Tibial nerve (tissue), 3 donors: ENCODE measurements around the gene SMAD1.

Source experiments
- POLR2A ChIP-seq, 2 donors: fragments of 450-650 bp; IDR thresholded peaks; one replicate each; pipeline ENCODE4 v1.6.1; 2017; ENCODE audit warnings: antibody characterized with exemption in 2 of 2, mild to moderate bottlenecking in 2 of 2, moderate library complexity in 2 of 2
- TF ChIP-seq, protein P1 (sequence below), 5 experiments: fragments of 200-600 bp in 3 of 5; fragments of 450-650 bp in 2 of 5; sonication (generic) in 3 of 5; IDR thresholded peaks; one replicate each; pipeline ENCODE4 v1.5.1; 2016 to 2019; ENCODE audit warnings: antibody characterized with exemption in 5 of 5, mild to moderate bottlenecking in 3 of 5, moderate library complexity in 2 of 5

DNA sequence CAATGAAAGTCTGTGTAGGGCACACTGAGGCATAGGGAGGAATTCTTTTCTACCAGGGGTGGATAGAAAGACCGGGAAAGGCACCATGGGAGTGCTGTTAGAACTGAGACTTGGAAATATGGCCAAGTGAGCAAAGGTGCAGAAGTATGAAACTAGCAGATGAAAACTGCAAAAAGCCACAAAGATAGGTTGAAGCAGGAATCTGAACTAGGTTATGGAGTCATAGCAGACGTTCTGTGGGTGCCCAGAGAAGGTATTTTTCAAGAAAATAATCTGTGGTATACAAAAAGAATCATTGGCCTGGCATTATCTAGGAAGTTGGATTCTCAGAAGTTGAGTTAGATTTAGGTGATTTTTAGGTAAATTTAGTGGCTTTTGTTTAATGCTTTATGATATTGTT is 48.5 kb downstream of the SMAD1 start:
- TF ChIP-seq, protein P1, sequence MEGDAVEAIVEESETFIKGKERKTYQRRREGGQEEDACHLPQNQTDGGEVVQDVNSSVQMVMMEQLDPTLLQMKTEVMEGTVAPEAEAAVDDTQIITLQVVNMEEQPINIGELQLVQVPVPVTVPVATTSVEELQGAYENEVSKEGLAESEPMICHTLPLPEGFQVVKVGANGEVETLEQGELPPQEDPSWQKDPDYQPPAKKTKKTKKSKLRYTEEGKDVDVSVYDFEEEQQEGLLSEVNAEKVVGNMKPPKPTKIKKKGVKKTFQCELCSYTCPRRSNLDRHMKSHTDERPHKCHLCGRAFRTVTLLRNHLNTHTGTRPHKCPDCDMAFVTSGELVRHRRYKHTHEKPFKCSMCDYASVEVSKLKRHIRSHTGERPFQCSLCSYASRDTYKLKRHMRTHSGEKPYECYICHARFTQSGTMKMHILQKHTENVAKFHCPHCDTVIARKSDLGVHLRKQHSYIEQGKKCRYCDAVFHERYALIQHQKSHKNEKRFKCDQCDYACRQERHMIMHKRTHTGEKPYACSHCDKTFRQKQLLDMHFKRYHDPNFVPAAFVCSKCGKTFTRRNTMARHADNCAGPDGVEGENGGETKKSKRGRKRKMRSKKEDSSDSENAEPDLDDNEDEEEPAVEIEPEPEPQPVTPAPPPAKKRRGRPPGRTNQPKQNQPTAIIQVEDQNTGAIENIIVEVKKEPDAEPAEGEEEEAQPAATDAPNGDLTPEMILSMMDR (IDR thresholded peaks at IDR 0.05) = no peak
- no peak for TF ChIP-seq POLR2A (IDR thresholded peaks at IDR 0.05)
